ENCODE measurements around the gene C16orf46. TPM values are rescaled to one million over a fixed set of nuclear protein-coding genes. Genes with fewer than 3 reads are reported as not detected.

Gene C16orf46
- total RNA-seq, 2 donors from 2014 or later = 0.54 to 1.3 TPM

DNA sequence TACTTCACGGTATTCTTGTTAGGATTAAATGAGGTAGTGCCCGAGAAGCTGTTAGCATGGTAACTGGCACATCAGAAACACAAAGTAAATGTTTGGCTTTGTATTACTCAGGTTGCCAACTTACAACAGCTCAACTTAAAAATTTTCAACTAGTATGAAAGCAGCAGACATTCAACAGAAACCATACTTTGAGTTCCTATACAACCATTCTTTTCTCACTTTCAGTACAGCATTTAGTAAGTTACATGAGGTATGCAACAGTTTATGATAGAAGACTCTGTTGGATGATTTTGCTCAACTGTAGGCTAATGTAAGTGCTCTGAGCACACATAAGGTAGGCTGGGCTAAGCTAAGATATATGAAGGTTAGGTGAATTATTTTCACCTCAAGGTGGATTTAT, 62.4 kb downstream of the C16orf46 start:
- no peaks in the 10 kb centered on the region for H3K9me3 ChIP-seq

GRCh38 chr16:81012974-81013373, 64.1 kb downstream of the C16orf46 start:
- no peaks in the 10 kb centered on the region for H3K36me3 ChIP-seq
- no peaks in the 10 kb centered on the region for H3K27me3 ChIP-seq (replicated peaks; ENCODE audit: insufficient read depth)
- H3K9me3 ChIP-seq = no peaks in the 10 kb centered on the region
- TF ChIP-seq CTCF (IDR thresholded peaks at IDR 0.05) = no peak
- DNase-seq (ENCODE audit: low spot score) (no peak), ATAC-seq (ENCODE audit: insufficient number of reproducible peaks, low FRiP score, low read depth) (no peak)
- H3K4me1 ChIP-seq (ENCODE audit: control insufficient read depth in 1 of 2, low read depth in 2 of 2) = peaks cover 0 to 3% of the 10 kb centered on the region in 2 donors
- no peak overlapping the region for H3K27ac ChIP-seq
- no peak overlapping the region for H3K4me3 ChIP-seq

More for the DNA sequence above, 62.4 kb downstream of the C16orf46 start:
- H3K27me3 ChIP-seq (replicated peaks; ENCODE audit: insufficient read depth) = no peaks in the 10 kb centered on the region
- no peak overlapping the region for H3K27ac ChIP-seq
- H3K4me1 ChIP-seq (ENCODE audit: control insufficient read depth in 1 of 2, low read depth in 2 of 2) = no peaks in the 10 kb centered on the region
- ATAC-seq (ENCODE audit: insufficient number of reproducible peaks, low FRiP score, low read depth) (no peak), DNase-seq (ENCODE audit: low spot score) (no peak)
- no peak overlapping the region for H3K4me3 ChIP-seq
- H3K36me3 ChIP-seq = no peaks in the 10 kb centered on the region
- TF ChIP-seq CTCF (IDR thresholded peaks at IDR 0.05) = no peak

Other genes starting within 250 kb of the C16orf46 start
- gene CMC2, start 70.4 kb downstream of the C16orf46 start, total RNA-seq = 10 to 100 TPM; 20.5 to 61.7 TPM
- gene CENPN, start 70.0 kb downstream of the C16orf46 start, total RNA-seq = 10 to 100 TPM in 1 of 2 donors, 1 to 10 TPM in 1; 7.8 to 48.1 TPM
- gene ATMIN, start 41.4 kb downstream of the C16orf46 start, total RNA-seq = 10 to 100 TPM; 32.0 to 32.5 TPM
- 10 to 100 TPM; 10.6 to 13.6 TPM for gene GCSH, start 19.2 kb upstream of the C16orf46 start, total RNA-seq
- gene BCO1, start 161.5 kb upstream of the C16orf46 start, total RNA-seq = not detected
- 10 to 100 TPM in 1 of 2 donors, 1 to 10 TPM in 1; 7.4 to 10.1 TPM for gene GAN, start 237.7 kb upstream of the C16orf46 start, total RNA-seq